GM23338 (cell line): ENCODE results near the gene CHMP4A. TPM values are rescaled to one million over a fixed set of nuclear protein-coding genes. Genes with fewer than 3 reads are reported as not detected.
A peak's percentile ranks its signal among the peaks of the same experiment; 100 is the strongest.

Experiments
- ATAC-seq: fragments of 200-7000 bp; cut with Tn5 transposase; 3 replicates; pipeline ENCODE4 v1.9.1; 2020
- DNase-seq: peaks from one replicate; pipeline ENCODE4 v3.0.0-alpha.2; 2015; ENCODE audit warnings: low spot score
- H2AFZ ChIP-seq: fragments of 200-600 bp; sonication (generic); 2 replicates; pipeline ENCODE4 v1.8.0; 2016; ENCODE audit warnings: antibody characterized with exemption, mild to moderate bottlenecking, moderate library complexity
- H3F3A ChIP-seq: fragments of 200-600 bp; sonication (generic); replicated peaks from 2 replicates; pipeline ENCODE4 v1.8.0; 2017; ENCODE audit warnings: antibody characterized with exemption, mixed run types, low read depth
- H3K27ac ChIP-seq: fragments of 200-600 bp; sonication (generic); 2 replicates; pipeline ENCODE4 v1.6.1; 2016; ENCODE audit warnings: low read depth
- H3K27me3 ChIP-seq: fragments of 200-600 bp; sonication (generic); 2 replicates; pipeline ENCODE4 v1.8.0; 2016; ENCODE audit warnings: mild to moderate bottlenecking, mixed run types, moderate library complexity; ENCODE audit not compliant: insufficient read depth
- H3K36me3 ChIP-seq: fragments of 200-600 bp; sonication (generic); 2 replicates; pipeline ENCODE4 v1.8.0; 2016; ENCODE audit warnings: mild to moderate bottlenecking; ENCODE audit not compliant: insufficient read depth
- H3K4me1 ChIP-seq: fragments of 200-600 bp; sonication (generic); 2 replicates; pipeline ENCODE4 v1.8.0; 2016; ENCODE audit warnings: mild to moderate bottlenecking, moderate library complexity; ENCODE audit not compliant: insufficient read depth
- H3K4me2 ChIP-seq: fragments of 200-600 bp; sonication (generic); 2 replicates; pipeline ENCODE4 v1.7.1; 2017; ENCODE audit warnings: mixed run types
- H3K4me3 ChIP-seq: fragments of 200-600 bp; sonication (generic); 2 replicates; pipeline ENCODE4 v1.6.1; 2016; ENCODE audit warnings: mixed run types
- H3K79me2 ChIP-seq: fragments of 200-600 bp; sonication (generic); replicated peaks from 2 replicates; pipeline ENCODE4 v1.8.0; 2017; ENCODE audit warnings: mild to moderate bottlenecking; ENCODE audit not compliant: insufficient read depth
- H3K9me2 ChIP-seq: fragments of 200-600 bp; sonication (generic); 2 replicates; pipeline ENCODE4 v1.8.0; 2017; ENCODE audit not compliant: insufficient read depth
- H4K20me1 ChIP-seq: fragments of 200-600 bp; sonication (generic); replicated peaks from 2 replicates; pipeline ENCODE4 v1.8.0; 2017; ENCODE audit warnings: mild to moderate bottlenecking; ENCODE audit not compliant: insufficient read depth
- H3K27ac Mint-ChIP-seq: 2 replicates; pipeline ENCODE4 v1.8.0; 2020; ENCODE audit warnings: inconsistent platforms, mild to moderate bottlenecking, moderate library complexity, mixed read lengths
- H3K27me3 Mint-ChIP-seq: 3 replicates; pipeline ENCODE4 v1.8.0; 2022; ENCODE audit warnings: low read depth, mild to moderate bottlenecking, moderate library complexity, mixed read lengths, inconsistent platforms; ENCODE audit not compliant: insufficient read depth, poor library complexity
- H3K36me3 Mint-ChIP-seq: 3 replicates; pipeline ENCODE4 v1.8.0; 2021; ENCODE audit warnings: low read depth, mild to moderate bottlenecking, inconsistent platforms, moderate library complexity, mixed read lengths
- H3K4me1 Mint-ChIP-seq: 3 replicates; pipeline ENCODE4 v1.8.0; 2020; ENCODE audit warnings: mild to moderate bottlenecking, inconsistent platforms, mixed read lengths
- H3K4me3 Mint-ChIP-seq: 3 replicates; pipeline ENCODE4 v1.8.0; 2021; ENCODE audit warnings: moderate library complexity, mild to moderate bottlenecking, inconsistent platforms, mixed read lengths
- H3K9me3 Mint-ChIP-seq: 3 replicates; pipeline ENCODE4 v1.8.0; 2020; ENCODE audit warnings: moderate library complexity, mild to moderate bottlenecking, inconsistent platforms, mixed read lengths
- CREB1 ChIP-seq: fragments of 250-450 bp; sonication (Bioruptor Pico); IDR thresholded peaks from 2 replicates; pipeline ENCODE4 v1.5.0; 2020; ENCODE audit warnings: low read depth, mild to moderate bottlenecking, moderate library complexity
- EZH2 ChIP-seq: fragments of 200-600 bp; sonication (generic); IDR thresholded peaks from one replicate; pipeline ENCODE4 v1.8.0; 2017; ENCODE audit warnings: antibody characterized with exemption, mild to moderate bottlenecking, low read depth; ENCODE audit not compliant: unreplicated experiment
- EZH2phosphoT487 ChIP-seq: fragments of 200-600 bp; sonication (generic); IDR thresholded peaks from one replicate; pipeline ENCODE4 v1.8.1; 2018; ENCODE audit warnings: antibody characterized with exemption; ENCODE audit not compliant: unreplicated experiment
- JUNB ChIP-seq: IDR thresholded peaks from one replicate; pipeline ENCODE4 v1.6.1; 2016; ENCODE audit warnings: antibody characterized with exemption; ENCODE audit not compliant: unreplicated experiment
- NANOG ChIP-seq: IDR thresholded peaks from 2 replicates; pipeline ENCODE4 v1.6.1; 2016; ENCODE audit warnings: antibody characterized with exemption, borderline replicate concordance
- POLR2AphosphoS5 ChIP-seq: IDR thresholded peaks from 2 replicates; pipeline ENCODE4 v1.6.1; 2016; ENCODE audit warnings: antibody characterized with exemption, low read depth
- REST ChIP-seq: IDR thresholded peaks from one replicate; pipeline ENCODE4 v1.6.1; 2018; ENCODE audit warnings: antibody characterized with exemption; ENCODE audit not compliant: unreplicated experiment
- STAT1 ChIP-seq: IDR thresholded peaks from one replicate; pipeline ENCODE4 v1.6.1; 2016; ENCODE audit warnings: antibody characterized with exemption; ENCODE audit not compliant: unreplicated experiment
- ZNF114 ChIP-seq: fragments of 250-450 bp; sonication (Bioruptor Pico); IDR thresholded peaks from 2 replicates; pipeline ENCODE4 v1.5.0; 2020; ENCODE audit warnings: mild to moderate bottlenecking, moderate library complexity
- ZNF331 ChIP-seq: fragments of 250-450 bp; sonication (Bioruptor Pico); IDR thresholded peaks from 2 replicates; pipeline ENCODE4 v1.5.0; 2020; ENCODE audit warnings: low read depth, mild to moderate bottlenecking, moderate library complexity
- polyA plus RNA-seq: library from polyadenylated mRNA; unstranded; fragments of >200 nt; fragmentation: Nextera tagmentation; extraction: Ambion mirVana; gene quantifications from 2 replicates; pipeline ENCODE4 v1.2.1, GENCODE V29; 2016
- total RNA-seq: library from RNA; depleted of rRNA; stranded (reverse); fragments of >200 nt; shearing (Covaris generic); gene quantifications from 2 replicates; pipeline ENCODE4 v1.2.3, GENCODE V29; 2014
- TF ChIP-seq, protein P1 (sequence below): IDR thresholded peaks from 2 replicates; pipeline ENCODE4 v1.6.1; 2016; ENCODE audit warnings: antibody characterized with exemption
- TF ChIP-seq, protein P2 (sequence below), 2 experiments: fragments of 200-600 bp in 1 of 2; sonication (generic) in 1 of 2; conservative IDR thresholded peaks; 2 replicates each; pipeline versions ENCODE4 v1.5.1 to v1.6.1; 2016 to 2017; ENCODE audit warnings: antibody characterized with exemption in 2 of 2, low read depth in 2 of 2, mild to moderate bottlenecking in 2 of 2, moderate library complexity in 1 of 2

CHMP4A gene
- total and polyA plus RNA-seq, 2 experiments from 2014 or later, result 19.3 to 36.9 TPM

DNA sequence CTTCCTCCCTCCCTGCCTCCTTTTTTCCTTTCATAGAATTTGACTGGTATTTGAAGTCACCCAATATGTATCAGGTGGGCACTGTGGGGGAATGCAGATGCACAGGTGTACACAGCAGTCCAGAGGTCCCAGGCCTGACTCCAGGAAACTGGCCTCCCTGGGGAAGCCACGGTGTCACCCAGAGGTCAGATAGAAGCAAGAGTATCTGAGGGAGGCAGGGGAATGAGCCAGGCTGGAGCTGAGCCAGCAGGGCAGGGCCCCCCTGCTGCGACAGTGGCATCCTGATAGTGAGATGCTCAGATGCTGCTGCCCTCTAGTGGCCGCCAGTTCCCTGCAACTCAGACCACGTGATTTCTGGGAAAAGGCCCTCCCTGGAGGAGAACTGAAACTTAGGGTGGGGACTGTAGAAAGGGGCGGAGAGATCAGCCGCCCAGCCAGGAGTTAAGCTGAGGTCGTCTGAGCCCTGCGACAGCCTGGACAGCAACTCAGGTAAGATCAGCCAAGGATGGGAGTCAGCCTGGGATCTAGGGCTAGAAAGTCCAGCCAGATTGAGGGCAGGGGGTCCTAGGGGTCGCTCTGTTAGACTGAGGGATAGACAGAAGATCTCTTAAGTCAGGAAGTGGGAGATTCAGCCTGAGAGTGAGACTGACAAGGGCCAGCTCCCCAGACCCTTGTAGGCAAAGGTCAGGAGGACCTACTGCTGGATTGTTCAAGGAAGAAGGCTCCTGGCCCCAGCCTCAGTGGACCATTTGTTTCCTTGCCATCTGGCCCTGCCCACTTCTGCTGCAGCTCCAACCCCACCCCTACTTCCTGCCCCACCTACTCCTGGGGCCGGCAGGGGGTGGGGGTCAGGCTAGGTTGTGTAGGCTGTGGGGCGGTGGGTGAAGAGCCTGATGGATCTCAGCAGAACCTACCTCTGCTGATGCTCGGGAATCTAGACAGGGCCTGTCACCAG, 52.2 kb downstream of the CHMP4A start, which contains the start of gene IRF9:
TSS of gene IRF9 (plus strand) at position 416 of the 955 bp plus-strand sequence. CDS start 880 bp downstream, outside the sequence.
- peaks cover 9% of the 10 kb centered on the region for H3K4me1 Mint-ChIP-seq
- H3K27me3 Mint-ChIP-seq, result peaks cover 4% of the 10 kb centered on the region
- H3K36me3 Mint-ChIP-seq, result peaks cover 58% of the 10 kb centered on the region
- Histone ChIP-seq H3K4me2 (peak within 1 kb of the TSS; percentile 73), H3K4me3 (peak within 1 kb of the TSS; percentile 43), H3K27me3 (no peaks in the 10 kb centered on the region), H3K4me1 (peaks cover 11% of the 10 kb centered on the region), H3K36me3 (0 out of 2 replicates have a peak, but pooled peaks cover 5% of the 10 kb centered on the region), H3F3A (peaks cover 12% of the 10 kb centered on the region; the same call in 1 of the 2 replicates), H3K9me2 (no peaks in the 10 kb centered on the region), H4K20me1 (peaks cover 3% of the 10 kb centered on the region; the same call in 1 of the 2 replicates), H3K79me2 (no peaks in the 10 kb centered on the region), H2AFZ (no peak within 1 kb of the TSS), H3K27ac (no peak within 1 kb of the TSS)
- no peaks in the 10 kb centered on the region for H3K9me3 Mint-ChIP-seq
- peak; percentile 96 for ATAC-seq
- TF ChIP-seq CREB1 (no peak), JUNB (no peak), POLR2AphosphoS5 (peak; percentile 55), EZH2phosphoT487 (no peak), REST (peak; percentile 37), STAT1 (no peak), EZH2 (no peak), ZNF331 (CRISPR knock-in tag) (no peak), ZNF114 (no peak), NANOG (no peak)
- TF ChIP-seq, protein P1, sequence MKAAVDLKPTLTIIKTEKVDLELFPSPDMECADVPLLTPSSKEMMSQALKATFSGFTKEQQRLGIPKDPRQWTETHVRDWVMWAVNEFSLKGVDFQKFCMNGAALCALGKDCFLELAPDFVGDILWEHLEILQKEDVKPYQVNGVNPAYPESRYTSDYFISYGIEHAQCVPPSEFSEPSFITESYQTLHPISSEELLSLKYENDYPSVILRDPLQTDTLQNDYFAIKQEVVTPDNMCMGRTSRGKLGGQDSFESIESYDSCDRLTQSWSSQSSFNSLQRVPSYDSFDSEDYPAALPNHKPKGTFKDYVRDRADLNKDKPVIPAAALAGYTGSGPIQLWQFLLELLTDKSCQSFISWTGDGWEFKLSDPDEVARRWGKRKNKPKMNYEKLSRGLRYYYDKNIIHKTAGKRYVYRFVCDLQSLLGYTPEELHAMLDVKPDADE, result no peak
- TF ChIP-seq, protein P2, sequence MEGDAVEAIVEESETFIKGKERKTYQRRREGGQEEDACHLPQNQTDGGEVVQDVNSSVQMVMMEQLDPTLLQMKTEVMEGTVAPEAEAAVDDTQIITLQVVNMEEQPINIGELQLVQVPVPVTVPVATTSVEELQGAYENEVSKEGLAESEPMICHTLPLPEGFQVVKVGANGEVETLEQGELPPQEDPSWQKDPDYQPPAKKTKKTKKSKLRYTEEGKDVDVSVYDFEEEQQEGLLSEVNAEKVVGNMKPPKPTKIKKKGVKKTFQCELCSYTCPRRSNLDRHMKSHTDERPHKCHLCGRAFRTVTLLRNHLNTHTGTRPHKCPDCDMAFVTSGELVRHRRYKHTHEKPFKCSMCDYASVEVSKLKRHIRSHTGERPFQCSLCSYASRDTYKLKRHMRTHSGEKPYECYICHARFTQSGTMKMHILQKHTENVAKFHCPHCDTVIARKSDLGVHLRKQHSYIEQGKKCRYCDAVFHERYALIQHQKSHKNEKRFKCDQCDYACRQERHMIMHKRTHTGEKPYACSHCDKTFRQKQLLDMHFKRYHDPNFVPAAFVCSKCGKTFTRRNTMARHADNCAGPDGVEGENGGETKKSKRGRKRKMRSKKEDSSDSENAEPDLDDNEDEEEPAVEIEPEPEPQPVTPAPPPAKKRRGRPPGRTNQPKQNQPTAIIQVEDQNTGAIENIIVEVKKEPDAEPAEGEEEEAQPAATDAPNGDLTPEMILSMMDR (conservative IDR thresholded peaks at IDR 0.05; ENCODE audit: low read depth in 2 of 2), result peak; percentile 92 to 98
- peak; percentile 99 for DNase-seq
- H3K27ac Mint-ChIP-seq, result peak within 1 kb of the TSS; percentile 47; the same call in 1 of the 2 replicates
- H3K4me3 Mint-ChIP-seq, result peak within 1 kb of the TSS; percentile 69
